NCI-H2171 treated with DMSO at 0.1 percent for 48 hours (cell line): ENCODE results near the gene C1orf232.

ENCODE experiments used
- DNase-seq: peaks from one replicate; lab custom pipeline; 2025; lab: John Stamatoyannopoulos, UW

Gene C1orf232

DNA sequence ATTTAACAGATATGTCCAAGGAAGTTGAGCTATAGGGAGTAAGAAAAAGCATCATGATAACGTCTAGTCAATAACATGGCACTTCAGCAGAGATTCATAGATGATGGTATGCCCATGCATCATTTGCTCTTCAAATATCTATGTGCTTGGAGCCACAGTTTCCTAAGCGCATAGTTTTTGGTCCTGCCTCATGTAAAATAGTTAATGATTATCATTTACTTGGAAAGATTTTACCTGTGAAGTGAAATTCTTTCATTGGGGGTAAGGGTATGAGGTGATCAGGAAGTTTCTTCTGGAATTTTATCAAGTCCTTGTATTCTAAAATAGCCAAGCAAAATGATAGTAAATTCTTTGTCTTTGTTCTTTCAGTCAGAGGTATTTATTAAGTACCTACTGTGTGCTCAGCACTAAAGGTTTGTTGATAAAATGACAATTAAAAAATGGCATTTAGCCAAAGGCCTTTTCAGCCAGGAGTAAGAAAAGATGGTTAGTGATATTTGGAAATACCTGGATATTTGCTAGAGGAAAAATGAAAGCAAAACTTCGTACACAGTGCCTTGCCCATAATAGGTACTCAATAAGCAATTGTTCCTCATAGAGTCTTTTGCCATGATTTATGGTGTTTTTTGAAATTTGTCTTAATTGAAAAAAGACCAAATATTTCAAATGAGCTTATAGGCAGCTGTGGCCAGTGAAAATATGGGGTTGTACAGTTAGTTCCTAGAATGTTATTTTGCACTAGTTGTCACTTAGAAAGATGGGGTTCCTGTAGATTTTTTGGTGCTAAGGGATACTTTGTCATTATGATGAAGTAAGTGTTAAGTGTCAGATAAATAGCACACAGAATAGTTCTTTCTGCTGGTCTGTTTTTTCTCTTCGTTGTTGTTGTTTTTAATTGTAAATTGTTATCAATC lies 44.1 kb downstream of the C1orf232 start:
- no peak for DNase-seq

DNA sequence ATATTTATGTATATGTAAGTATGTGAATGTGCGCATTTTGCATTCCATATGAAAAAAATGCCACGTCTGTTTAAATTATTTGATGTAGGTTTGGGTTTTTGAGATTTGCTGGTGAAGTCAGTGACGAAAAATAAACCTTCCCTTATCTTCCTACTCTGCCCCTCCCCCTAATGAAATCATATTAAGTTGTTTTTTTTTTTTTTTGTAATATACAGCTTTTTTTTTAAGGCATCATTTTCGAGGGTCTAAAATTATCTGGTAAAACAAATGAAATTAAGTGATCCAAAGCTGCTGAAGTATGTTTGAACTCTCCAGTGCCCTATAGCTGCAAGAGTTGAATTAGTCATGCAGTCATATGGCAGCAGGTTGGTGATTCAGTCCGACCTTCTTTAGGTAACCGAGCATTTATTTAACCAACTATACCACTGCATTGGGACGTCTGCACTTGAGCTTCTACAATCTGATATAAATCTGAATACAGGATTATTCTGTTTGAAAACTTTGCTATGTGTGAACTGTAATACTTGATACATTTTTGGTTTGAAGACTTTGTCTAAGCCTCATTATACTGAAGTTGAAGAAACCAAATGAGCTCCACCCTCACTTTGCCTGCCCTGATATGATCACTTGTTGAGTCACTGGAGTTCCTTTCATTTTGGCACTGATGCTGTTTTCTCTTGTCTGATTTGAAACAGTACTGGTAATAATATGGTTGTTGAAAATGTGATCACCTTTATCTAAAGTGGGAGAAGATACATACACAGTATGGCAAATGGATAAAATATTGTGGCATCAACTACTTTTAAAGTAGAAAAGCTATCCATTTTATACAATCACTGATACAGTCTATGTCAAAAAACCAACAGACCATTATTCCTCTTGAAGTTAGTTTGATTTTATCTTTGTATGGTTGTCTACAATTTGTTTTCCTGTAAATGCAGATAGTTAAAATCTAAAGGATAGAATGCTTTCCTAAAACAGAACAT lies 45.5 kb downstream of the C1orf232 start:
- DNase-seq, result no peak

DNA sequence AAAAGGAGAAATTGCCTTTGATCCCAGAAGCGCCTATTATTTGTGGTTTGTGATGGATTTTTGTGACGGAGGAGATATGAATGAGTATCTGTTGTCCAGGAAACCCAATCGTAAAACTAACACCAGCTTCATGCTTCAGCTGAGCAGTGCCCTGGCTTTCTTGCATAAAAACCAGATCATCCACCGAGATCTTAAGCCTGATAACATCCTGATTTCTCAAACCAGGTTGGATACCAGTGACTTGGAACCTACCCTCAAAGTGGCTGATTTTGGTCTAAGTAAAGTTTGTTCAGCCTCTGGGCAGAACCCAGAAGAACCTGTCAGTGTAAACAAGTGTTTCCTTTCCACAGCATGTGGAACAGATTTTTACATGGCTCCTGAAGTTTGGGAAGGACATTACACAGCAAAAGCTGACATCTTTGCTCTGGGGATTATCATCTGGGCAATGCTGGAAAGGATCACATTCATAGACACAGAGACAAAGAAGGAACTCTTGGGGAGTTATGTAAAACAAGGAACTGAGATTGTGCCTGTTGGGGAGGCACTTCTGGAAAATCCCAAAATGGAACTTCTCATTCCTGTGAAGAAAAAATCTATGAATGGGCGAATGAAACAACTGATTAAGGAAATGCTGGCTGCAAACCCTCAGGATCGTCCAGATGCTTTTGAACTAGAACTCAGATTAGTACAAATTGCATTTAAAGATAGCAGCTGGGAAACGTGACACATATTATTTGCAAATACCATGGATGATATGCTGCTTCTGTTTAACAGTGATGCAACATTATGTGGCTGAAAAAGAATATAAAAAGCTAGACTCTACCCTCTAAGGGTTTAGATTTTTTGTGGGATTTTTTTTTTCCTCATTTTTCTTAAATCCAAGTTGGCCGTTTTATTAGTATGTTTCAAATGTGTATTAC lies 46.6 kb downstream of the C1orf232 start:
- DNase-seq, result no peak

DNA sequence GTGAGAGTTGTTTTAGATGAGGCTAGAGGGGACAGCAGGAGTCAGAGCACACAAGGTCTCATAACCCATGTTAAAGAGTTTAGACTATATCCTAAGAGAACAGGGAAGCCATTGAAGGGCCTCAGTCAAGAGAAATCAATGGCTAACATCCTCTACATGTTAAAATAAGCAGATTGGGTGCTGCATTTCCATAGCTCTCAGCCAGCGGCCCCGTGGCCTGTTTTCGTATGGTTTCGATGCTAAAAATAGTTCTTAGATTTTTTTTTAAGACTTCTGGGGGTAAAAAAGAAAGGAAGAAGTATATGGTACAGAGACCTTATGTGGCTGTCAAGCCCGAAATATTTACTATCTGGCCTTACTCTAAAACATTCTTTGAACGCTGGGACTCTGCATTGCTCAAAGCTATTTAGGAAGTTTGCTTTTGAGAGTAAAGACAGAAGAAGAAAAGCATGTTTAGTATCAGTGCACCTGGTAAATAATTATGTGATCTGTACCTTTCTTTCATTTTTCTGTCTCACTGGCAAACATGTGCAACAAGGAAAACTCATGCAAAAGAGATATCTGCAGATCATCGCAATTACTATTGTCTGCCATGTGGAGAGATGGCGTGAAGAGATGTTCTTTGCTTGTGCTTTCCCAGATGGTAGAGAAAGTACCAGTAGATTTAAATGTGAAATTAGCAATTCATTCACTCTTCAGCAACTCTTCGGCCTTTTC lies 48.7 kb downstream of the C1orf232 start:
- no peak for DNase-seq

DNA sequence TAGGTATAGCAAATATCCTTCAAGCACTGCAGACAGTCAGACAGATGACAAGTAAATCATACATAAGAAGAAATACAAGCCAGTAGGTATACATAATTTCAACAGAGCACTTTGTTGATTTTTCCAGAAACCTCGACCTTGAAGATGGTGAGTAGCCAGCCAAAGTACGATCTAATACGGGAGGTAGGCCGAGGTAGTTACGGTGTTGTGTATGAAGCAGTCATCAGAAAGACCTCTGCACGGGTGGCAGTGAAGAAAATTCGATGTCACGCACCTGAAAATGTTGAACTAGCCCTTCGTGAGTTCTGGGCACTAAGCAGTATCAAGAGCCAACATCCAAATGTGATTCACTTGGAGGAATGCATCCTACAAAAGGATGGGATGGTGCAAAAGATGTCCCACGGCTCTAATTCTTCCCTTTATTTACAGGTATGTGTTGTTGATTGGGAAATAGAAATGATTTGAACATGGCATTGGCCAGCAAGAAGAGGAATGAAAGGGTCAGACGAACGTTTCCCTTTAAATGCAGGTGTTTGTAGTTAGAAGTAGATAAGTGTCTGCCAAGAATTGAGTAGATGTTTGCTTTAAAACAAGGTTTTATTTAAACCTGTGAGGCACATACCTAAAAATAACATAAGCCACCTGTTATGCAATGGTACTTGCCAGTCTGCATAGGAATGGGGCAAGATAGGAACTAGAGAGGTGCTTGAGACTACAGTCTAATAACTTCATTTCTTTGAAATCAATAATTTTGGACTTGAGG lies 54.4 kb downstream of the C1orf232 start:
- DNase-seq, result no peak
